CD4-positive, alpha-beta T cell treated with Interleukin-4 for 4 hours (primary cell): ENCODE measurements around the gene TUBG1.
"Not testable (repeated sequence)": the region's sequence is repeated elsewhere in the genome, so short reads cannot be mapped to it uniquely, and the experiment has no call there.

ENCODE experiments used
- DNase-seq: peaks from one replicate; pipeline ENCODE4 v3.0.0-alpha.2; 2020

The TUBG1 gene

GRCh38 chr17:42579794-42580551, 29.5 kb upstream of the TUBG1 start:
- DNase-seq = no peak

- DNase-seq = no peak
Measured at GRCh38 chr17:42581744-42582270, 27.7 kb upstream of the TUBG1 start.

GRCh38 chr17:42584880-42585279, 24.6 kb upstream of the TUBG1 start:
- no peak for DNase-seq

- no peak for DNase-seq
Measured at GRCh38 chr17:42585353-42585752, 24.1 kb upstream of the TUBG1 start.

- no peak for DNase-seq
Measured at GRCh38 chr17:42586514-42587230, 22.8 kb upstream of the TUBG1 start.

GRCh38 chr17:42590886-42591285, 18.6 kb upstream of the TUBG1 start:
- DNase-seq = no peak

GRCh38 chr17:42591411-42591810, 18.1 kb upstream of the TUBG1 start:
- DNase-seq = no peak

- DNase-seq = no peak
Measured at GRCh38 chr17:42596386-42596785, 13.1 kb upstream of the TUBG1 start.

- no peak for DNase-seq
Measured at GRCh38 chr17:42598905-42599304, 10.6 kb upstream of the TUBG1 start.

- no peak for DNase-seq
Measured at GRCh38 chr17:42603318-42603717, 6.2 kb upstream of the TUBG1 start.

GRCh38 chr17:42607769-42608168, 1.7 kb upstream of the TUBG1 start:
- no peak for DNase-seq

- peak; percentile 14 for DNase-seq
Measured at GRCh38 chr17:42608305-42609181, 940 bp upstream of the TUBG1 start.

- DNase-seq = not testable (repeated sequence)
Measured at GRCh38 chr17:42609814-42610801, 625 bp downstream of the TUBG1 start.

- DNase-seq = no peak
Measured at GRCh38 chr17:42612013-42612412, 2.5 kb downstream of the TUBG1 start.

GRCh38 chr17:42613699-42614295, 4.3 kb downstream of the TUBG1 start:
- DNase-seq = no peak

GRCh38 chr17:42617956-42618431, 8.5 kb downstream of the TUBG1 start:
- no peak for DNase-seq

GRCh38 chr17:42618442-42619150, 9.1 kb downstream of the TUBG1 start:
- no peak for DNase-seq

GRCh38 chr17:42621987-42622386, 12.5 kb downstream of the TUBG1 start:
- not testable (repeated sequence) for DNase-seq

GRCh38 chr17:42623271-42623670, 13.8 kb downstream of the TUBG1 start:
- DNase-seq = no peak

- DNase-seq = no peak
Measured at GRCh38 chr17:42623732-42624596, 14.5 kb downstream of the TUBG1 start.
